ENCODE measurements around the gene SCNN1G. TPM values are rescaled to one million over a fixed set of nuclear protein-coding genes. Genes with fewer than 3 reads are reported as not detected.

The SCNN1G gene
- total and polyA plus RNA-seq, 9 of the 15 experiments (the other 6 are each of a cell fraction or from before 2014, with no cell fraction given) = not detected

- TF ChIP-seq CREB3 (tag; conservative IDR thresholded peaks at IDR 0.05; ENCODE audit: low read depth) (no peak; the same call in 1 of the 2 replicates), NFE2 (IDR thresholded peaks at IDR 0.05; ENCODE audit: low read depth) (no peak), RCOR1 (IDR thresholded peaks at IDR 0.05; ENCODE audit: borderline replicate concordance in 1 of 2, low read depth in 2 of 2, low read length in 2 of 2) (peak in 1 of 2 experiments; percentile 70; a peak in 1 of 4 replicates), SAFB2 (IDR thresholded peaks at IDR 0.05; ENCODE audit: borderline replicate concordance, low read depth, low read length, severe bottlenecking) (no peak), PML (IDR thresholded peaks at IDR 0.05; ENCODE audit: low read length) (no peak), ELK1 (CRISPR knock-in tag; IDR thresholded peaks at IDR 0.05) (no peak), XRCC4 (IDR thresholded peaks at IDR 0.05; ENCODE audit: extremely low read depth, insufficient read depth, insufficient read length) (no peak), NCOA6 (IDR thresholded peaks at IDR 0.05) (no peak), CCNT2 (IDR thresholded peaks at IDR 0.05; ENCODE audit: borderline replicate concordance, extremely low read depth, insufficient read length, low read depth, low read length) (peak; percentile 64), SRSF7 (optimal IDR thresholded peaks at IDR 0.05; ENCODE audit: low read depth, low read length) (no peak), CTCFL (IDR thresholded peaks at IDR 0.05; ENCODE audit: borderline replicate concordance, insufficient read depth, low read depth, low read length, poor library complexity, severe bottlenecking) (peak; percentile 23), POLR3A (IDR thresholded peaks at IDR 0.05; ENCODE audit: borderline replicate concordance, extremely low read depth, insufficient read depth, insufficient read length) (no peak), NCOA2 (IDR thresholded peaks at IDR 0.05; ENCODE audit: partially characterized antibody in 2 of 2) (no peak), LARP7 (IDR thresholded peaks at IDR 0.05) (no peak), MEIS2 (IDR thresholded peaks at IDR 0.05; ENCODE audit: partially characterized antibody) (no peak), HCFC1 (IDR thresholded peaks at IDR 0.05; ENCODE audit: low read depth, low read length) (peak; percentile 96), KDM2B (CRISPR knock-in tag; IDR thresholded peaks at IDR 0.05) (no peak), CBFA2T3 (IDR thresholded peaks at IDR 0.05) (no peak), BHLHE40 (IDR thresholded peaks at IDR 0.05; ENCODE audit: low read length) (peak; percentile 94)
- TF ChIP-seq, protein P1, sequence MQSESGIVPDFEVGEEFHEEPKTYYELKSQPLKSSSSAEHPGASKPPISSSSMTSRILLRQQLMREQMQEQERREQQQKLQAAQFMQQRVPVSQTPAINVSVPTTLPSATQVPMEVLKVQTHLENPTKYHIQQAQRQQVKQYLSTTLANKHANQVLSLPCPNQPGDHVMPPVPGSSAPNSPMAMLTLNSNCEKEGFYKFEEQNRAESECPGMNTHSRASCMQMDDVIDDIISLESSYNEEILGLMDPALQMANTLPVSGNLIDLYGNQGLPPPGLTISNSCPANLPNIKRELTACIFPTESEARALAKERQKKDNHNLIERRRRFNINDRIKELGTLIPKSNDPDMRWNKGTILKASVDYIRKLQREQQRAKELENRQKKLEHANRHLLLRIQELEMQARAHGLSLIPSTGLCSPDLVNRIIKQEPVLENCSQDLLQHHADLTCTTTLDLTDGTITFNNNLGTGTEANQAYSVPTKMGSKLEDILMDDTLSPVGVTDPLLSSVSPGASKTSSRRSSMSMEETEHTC (IDR thresholded peaks at IDR 0.05) = peak; percentile 17; the same call in 1 of the 2 replicates
- TF ChIP-seq, protein P2, sequence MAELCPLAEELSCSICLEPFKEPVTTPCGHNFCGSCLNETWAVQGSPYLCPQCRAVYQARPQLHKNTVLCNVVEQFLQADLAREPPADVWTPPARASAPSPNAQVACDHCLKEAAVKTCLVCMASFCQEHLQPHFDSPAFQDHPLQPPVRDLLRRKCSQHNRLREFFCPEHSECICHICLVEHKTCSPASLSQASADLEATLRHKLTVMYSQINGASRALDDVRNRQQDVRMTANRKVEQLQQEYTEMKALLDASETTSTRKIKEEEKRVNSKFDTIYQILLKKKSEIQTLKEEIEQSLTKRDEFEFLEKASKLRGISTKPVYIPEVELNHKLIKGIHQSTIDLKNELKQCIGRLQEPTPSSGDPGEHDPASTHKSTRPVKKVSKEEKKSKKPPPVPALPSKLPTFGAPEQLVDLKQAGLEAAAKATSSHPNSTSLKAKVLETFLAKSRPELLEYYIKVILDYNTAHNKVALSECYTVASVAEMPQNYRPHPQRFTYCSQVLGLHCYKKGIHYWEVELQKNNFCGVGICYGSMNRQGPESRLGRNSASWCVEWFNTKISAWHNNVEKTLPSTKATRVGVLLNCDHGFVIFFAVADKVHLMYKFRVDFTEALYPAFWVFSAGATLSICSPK (IDR thresholded peaks at IDR 0.05; ENCODE audit: borderline replicate concordance) = no peak
Measured at GRCh38 chr16:23149267-23149992, 33.1 kb upstream of the SCNN1G start, which contains the start of gene USP31 (continued).
